ENCODE measurements around the gene WDR7.

Gene WDR7

GRCh38 chr18:56899660-56900059, 248.5 kb downstream of the WDR7 start:
- DNase-seq = no peak

- no peak for DNase-seq
These were observed 249.3 kb downstream of the WDR7 start for GRCh38 chr18:56900195-56901094.

- no peak for DNase-seq
These were observed 250.8 kb downstream of the WDR7 start for GRCh38 chr18:56901919-56902318.

GRCh38 chr18:56902653-56903052, 251.5 kb downstream of the WDR7 start:
- DNase-seq = no peak

GRCh38 chr18:56903686-56904085, 252.5 kb downstream of the WDR7 start:
- DNase-seq = no peak

- DNase-seq = no peak
These were observed 256.6 kb downstream of the WDR7 start for GRCh38 chr18:56907771-56908170.

GRCh38 chr18:56910237-56910636, 259.1 kb downstream of the WDR7 start:
- no peak for DNase-seq

- no peak for DNase-seq
These were observed 259.8 kb downstream of the WDR7 start for GRCh38 chr18:56910967-56911366.

- no peak for DNase-seq
These were observed 262.8 kb downstream of the WDR7 start for GRCh38 chr18:56913941-56914340.

- no peak for DNase-seq
These were observed 268.0 kb downstream of the WDR7 start for GRCh38 chr18:56919190-56919589.

- no peak for DNase-seq
These were observed 270.8 kb downstream of the WDR7 start for GRCh38 chr18:56921896-56922480.

GRCh38 chr18:56926734-56927133, 275.6 kb downstream of the WDR7 start:
- no peak for DNase-seq

GRCh38 chr18:56927786-56928185, 276.6 kb downstream of the WDR7 start:
- DNase-seq = no peak

- DNase-seq = no peak
These were observed 278.7 kb downstream of the WDR7 start for GRCh38 chr18:56929886-56930285.

GRCh38 chr18:56933472-56933871, 282.3 kb downstream of the WDR7 start:
- no peak for DNase-seq

GRCh38 chr18:56934131-56934530, 283.0 kb downstream of the WDR7 start:
- DNase-seq = no peak

- DNase-seq = no peak
These were observed 283.7 kb downstream of the WDR7 start for GRCh38 chr18:56934906-56935305.

- no peak for DNase-seq
These were observed 284.4 kb downstream of the WDR7 start for GRCh38 chr18:56935434-56936040.

GRCh38 chr18:56936457-56936856, 285.3 kb downstream of the WDR7 start:
- DNase-seq = no peak

- no peak for DNase-seq
These were observed 286.8 kb downstream of the WDR7 start for GRCh38 chr18:56937874-56938430.

GRCh38 chr18:56945171-56946083, 294.3 kb downstream of the WDR7 start:
- DNase-seq = no peak

GRCh38 chr18:56947236-56947635, 296.1 kb downstream of the WDR7 start:
- DNase-seq = no peak

- DNase-seq = no peak
These were observed 300.9 kb downstream of the WDR7 start for GRCh38 chr18:56952026-56952425.
